ENCODE measurements around the gene COL17A1.

DNA sequence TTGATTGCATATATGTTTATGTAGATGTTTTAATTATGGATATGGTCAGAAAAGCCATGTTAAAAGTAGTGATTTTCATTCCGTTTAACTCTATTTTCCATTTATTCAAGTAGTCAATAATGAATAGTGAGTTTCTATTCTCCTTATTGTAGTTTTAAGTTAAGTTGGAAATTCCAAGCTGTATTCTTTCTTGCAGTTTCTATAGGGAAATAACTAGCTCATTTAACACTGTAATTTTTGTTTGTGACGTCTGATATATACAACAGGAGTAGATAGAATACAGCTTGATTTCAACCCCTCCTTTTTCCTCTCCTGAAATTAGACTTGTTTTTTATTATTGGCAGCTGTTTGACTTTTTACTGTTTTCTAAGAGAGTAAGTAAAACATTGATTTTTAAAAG lies 71.5 kb downstream of the COL17A1 start:
- TF ChIP-seq, protein P1, sequence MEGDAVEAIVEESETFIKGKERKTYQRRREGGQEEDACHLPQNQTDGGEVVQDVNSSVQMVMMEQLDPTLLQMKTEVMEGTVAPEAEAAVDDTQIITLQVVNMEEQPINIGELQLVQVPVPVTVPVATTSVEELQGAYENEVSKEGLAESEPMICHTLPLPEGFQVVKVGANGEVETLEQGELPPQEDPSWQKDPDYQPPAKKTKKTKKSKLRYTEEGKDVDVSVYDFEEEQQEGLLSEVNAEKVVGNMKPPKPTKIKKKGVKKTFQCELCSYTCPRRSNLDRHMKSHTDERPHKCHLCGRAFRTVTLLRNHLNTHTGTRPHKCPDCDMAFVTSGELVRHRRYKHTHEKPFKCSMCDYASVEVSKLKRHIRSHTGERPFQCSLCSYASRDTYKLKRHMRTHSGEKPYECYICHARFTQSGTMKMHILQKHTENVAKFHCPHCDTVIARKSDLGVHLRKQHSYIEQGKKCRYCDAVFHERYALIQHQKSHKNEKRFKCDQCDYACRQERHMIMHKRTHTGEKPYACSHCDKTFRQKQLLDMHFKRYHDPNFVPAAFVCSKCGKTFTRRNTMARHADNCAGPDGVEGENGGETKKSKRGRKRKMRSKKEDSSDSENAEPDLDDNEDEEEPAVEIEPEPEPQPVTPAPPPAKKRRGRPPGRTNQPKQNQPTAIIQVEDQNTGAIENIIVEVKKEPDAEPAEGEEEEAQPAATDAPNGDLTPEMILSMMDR (IDR thresholded peaks at IDR 0.05) = no peak
- TF ChIP-seq POLR2AphosphoS5 (IDR thresholded peaks at IDR 0.05; ENCODE audit: low read depth, low read length) = no peak
- TF ChIP-seq TCF7L2 (IDR thresholded peaks at IDR 0.05; ENCODE audit: low read depth, low read length) = no peak
- TF ChIP-seq, protein P2, sequence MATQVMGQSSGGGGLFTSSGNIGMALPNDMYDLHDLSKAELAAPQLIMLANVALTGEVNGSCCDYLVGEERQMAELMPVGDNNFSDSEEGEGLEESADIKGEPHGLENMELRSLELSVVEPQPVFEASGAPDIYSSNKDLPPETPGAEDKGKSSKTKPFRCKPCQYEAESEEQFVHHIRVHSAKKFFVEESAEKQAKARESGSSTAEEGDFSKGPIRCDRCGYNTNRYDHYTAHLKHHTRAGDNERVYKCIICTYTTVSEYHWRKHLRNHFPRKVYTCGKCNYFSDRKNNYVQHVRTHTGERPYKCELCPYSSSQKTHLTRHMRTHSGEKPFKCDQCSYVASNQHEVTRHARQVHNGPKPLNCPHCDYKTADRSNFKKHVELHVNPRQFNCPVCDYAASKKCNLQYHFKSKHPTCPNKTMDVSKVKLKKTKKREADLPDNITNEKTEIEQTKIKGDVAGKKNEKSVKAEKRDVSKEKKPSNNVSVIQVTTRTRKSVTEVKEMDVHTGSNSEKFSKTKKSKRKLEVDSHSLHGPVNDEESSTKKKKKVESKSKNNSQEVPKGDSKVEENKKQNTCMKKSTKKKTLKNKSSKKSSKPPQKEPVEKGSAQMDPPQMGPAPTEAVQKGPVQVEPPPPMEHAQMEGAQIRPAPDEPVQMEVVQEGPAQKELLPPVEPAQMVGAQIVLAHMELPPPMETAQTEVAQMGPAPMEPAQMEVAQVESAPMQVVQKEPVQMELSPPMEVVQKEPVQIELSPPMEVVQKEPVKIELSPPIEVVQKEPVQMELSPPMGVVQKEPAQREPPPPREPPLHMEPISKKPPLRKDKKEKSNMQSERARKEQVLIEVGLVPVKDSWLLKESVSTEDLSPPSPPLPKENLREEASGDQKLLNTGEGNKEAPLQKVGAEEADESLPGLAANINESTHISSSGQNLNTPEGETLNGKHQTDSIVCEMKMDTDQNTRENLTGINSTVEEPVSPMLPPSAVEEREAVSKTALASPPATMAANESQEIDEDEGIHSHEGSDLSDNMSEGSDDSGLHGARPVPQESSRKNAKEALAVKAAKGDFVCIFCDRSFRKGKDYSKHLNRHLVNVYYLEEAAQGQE (IDR thresholded peaks at IDR 0.05; ENCODE audit: insufficient read depth in 1 of 2, low read depth in 2 of 2, low read length in 1 of 2) = no peak
- TF ChIP-seq SIN3A (IDR thresholded peaks at IDR 0.05; ENCODE audit: borderline replicate concordance, insufficient read depth, low read depth, low read length) = no peak

Data from Panc1 (cell line).